LNCAP (cell line): ENCODE data around the gene BICRA.

ENCODE experiments used
- TF ChIP-seq, protein P1 (sequence below): fragments of 450-650 bp; IDR thresholded peaks from 2 replicates; pipeline ENCODE4 v1.5.1; 2017; ENCODE audit warnings: mild to moderate bottlenecking

BICRA gene

DNA sequence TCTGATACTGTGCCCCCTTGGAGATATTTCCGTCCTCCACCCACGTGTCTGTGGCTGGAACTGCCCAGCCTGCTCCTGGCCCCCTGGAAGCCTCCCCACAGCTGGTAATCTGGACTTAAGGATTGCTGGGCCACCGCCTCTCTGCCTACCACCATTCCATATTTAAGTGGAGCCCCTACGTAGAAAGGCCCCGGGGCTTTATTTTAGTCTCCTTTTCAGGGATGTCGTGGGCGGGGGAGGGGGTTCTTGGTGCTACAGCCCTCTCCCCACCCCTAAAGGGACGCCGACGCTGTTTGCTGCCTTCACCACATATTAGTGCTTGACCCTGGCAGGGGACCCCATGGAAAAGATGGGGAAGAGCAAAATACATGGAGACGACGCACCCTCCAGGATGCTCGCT is 133.7 kb downstream of the BICRA start:
- TF ChIP-seq, protein P1, sequence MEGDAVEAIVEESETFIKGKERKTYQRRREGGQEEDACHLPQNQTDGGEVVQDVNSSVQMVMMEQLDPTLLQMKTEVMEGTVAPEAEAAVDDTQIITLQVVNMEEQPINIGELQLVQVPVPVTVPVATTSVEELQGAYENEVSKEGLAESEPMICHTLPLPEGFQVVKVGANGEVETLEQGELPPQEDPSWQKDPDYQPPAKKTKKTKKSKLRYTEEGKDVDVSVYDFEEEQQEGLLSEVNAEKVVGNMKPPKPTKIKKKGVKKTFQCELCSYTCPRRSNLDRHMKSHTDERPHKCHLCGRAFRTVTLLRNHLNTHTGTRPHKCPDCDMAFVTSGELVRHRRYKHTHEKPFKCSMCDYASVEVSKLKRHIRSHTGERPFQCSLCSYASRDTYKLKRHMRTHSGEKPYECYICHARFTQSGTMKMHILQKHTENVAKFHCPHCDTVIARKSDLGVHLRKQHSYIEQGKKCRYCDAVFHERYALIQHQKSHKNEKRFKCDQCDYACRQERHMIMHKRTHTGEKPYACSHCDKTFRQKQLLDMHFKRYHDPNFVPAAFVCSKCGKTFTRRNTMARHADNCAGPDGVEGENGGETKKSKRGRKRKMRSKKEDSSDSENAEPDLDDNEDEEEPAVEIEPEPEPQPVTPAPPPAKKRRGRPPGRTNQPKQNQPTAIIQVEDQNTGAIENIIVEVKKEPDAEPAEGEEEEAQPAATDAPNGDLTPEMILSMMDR, result no peak

DNA sequence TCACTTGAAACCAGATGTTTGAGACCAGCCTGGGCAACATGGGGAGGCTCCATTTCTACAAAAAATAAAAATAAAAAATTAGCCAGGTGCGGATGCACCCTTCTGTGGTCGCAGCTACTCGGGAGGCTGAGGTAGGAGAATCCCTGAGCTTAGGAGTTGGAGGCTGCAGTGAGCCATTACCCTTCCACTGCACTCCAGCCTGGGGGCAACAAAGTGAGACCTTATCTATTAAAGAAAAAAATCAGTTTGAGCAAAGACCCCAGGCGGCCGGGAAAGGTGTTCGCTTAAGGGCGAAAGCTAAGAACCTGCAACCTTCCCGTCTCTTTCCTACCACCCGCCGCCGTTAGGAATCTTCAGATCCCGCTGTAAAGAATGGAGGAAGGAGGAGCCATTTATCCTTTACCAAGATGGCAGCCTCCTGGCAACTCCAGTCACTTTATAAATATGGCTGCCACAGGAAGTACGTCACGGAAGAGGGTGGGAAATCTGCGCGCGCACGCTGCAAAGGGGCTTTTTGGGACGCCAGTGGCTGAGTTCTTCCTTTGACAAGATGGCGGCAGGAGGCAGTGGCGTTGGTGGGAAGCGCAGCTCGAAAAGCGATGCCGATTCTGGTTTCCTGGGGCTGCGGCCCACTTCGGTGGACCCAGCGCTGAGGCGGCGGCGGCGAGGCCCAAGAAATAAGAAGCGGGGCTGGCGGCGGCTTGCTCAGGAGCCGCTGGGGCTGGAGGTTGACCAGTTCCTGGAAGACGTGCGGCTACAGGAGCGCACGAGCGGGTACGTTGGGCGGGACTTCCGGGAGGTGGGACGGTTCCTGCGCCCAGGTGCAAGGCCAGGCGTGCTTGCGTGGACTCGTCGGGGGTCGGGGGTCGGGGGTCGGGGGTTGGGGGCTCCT is 136.3 kb downstream of the BICRA start, which contains the start of gene NOP53:
Gene NOP53, plus strand, starts transcription at position 537 of the 892 bp plus-strand sequence. Its CDS starts 14 bp downstream, at position 551.
- TF ChIP-seq, protein P1, result no peak

DNA sequence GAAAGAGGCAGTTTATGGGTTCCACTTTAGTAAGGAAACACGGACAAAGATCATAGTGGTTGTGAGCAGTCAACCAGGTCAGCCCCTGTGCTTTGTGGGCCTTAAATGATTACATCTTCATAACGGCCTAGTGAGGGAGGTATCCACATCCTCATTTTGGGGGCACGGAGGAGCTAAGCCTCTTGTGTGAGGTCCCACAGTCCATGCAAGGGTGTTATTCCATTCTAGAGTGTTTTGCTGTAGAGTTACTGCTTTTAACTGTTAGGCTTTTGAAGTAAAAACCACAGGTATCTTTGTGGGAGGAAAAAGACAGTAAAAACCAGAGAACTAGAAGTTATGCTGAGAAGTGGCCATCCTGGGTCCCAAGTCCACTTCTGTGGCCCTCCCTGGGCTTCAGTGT is 140.4 kb downstream of the BICRA start:
- TF ChIP-seq, protein P1, result no peak

DNA sequence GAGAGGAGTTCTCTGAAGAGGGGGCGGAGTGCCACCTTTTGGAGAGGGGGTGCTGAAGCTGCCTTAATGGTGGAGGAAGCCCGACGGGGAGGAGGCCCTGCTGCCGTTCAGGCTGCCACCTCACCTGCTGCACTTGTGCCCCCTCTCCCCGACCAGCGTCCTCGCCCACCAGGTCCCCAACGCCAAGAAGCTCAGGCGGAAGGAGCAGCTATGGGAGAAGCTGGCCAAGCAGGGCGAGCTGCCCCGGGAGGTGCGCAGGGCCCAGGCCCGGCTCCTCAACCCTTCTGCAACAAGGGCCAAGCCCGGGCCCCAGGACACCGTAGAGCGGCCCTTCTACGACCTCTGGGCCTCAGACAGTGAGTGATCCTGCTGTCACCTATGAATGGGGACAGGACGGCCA is 141.8 kb downstream of the BICRA start:
- TF ChIP-seq, protein P1, result no peak

DNA sequence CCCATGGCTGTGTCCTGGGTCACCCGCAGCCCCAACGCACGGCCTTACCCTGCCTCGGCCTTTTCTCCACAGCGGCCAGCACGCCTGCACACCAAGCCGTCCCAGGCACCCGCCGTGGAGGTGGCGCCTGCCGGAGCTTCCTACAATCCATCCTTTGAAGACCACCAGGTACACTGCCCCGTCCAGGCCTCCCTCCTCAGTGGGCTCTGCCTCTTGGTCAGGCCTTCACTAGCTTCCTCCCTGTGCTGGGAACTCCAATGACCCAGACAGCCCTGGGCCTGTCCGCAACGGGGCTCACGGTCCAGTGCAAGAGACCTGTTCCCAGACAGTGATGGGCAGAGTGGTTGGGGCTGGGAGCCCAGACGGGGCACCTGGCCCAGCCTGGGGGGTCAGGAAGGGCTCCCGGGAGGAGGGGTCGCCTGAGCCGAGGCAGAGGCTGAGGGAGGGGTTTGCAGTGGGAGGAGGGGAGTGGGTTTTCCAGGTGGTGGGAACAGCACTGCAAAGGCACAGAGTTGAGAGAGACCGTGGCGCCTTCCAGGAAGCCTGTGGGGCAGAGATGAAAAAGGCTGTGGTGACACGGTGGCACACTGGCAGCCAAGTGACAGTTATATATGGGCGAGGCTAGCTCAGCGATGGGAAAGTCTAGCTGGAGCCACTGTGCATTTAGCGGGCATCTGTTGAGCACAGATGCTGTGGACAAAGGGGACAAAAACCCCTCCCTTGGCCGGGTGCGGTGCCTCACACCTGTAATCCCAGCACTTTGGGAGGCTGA is 143.7 kb downstream of the BICRA start:
- TF ChIP-seq, protein P1, result no peak
